Measurements from ENCODE around the gene CD247.

DNA sequence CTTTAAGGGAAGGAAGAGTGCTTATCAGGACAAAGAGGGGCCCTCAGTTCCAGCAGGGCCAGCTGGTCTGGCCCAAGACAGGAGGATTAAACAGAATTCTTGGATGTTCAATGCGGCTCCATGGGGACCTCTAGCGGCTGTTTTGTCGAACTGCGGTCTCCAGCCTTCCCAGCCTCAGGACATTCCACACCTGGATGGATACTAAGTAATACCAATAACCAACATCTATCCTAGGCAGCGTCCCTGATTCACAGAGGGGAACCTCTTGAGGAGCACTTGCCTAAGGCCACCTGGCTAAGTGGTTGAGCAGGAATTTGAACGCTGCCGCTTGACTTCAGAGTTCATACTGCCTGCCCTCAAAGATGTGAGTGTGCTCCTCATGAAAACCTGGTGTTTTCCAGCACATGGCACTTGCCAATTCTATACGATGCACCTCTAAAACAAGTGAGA is 15.5 kb upstream of the CD247 start:
- TF ChIP-seq, protein P1, sequence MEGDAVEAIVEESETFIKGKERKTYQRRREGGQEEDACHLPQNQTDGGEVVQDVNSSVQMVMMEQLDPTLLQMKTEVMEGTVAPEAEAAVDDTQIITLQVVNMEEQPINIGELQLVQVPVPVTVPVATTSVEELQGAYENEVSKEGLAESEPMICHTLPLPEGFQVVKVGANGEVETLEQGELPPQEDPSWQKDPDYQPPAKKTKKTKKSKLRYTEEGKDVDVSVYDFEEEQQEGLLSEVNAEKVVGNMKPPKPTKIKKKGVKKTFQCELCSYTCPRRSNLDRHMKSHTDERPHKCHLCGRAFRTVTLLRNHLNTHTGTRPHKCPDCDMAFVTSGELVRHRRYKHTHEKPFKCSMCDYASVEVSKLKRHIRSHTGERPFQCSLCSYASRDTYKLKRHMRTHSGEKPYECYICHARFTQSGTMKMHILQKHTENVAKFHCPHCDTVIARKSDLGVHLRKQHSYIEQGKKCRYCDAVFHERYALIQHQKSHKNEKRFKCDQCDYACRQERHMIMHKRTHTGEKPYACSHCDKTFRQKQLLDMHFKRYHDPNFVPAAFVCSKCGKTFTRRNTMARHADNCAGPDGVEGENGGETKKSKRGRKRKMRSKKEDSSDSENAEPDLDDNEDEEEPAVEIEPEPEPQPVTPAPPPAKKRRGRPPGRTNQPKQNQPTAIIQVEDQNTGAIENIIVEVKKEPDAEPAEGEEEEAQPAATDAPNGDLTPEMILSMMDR (conservative IDR thresholded peaks at IDR 0.05; ENCODE audit: low read depth, low read length): peak; percentile 97
- no peak for TF ChIP-seq EZH2 (IDR thresholded peaks at IDR 0.05; ENCODE audit: low read length, unreplicated experiment)
